Measurements from ENCODE around the gene ROR2. TPM values are rescaled to one million over a fixed set of nuclear protein-coding genes. Genes with fewer than 3 reads are reported as not detected.
A peak's percentile ranks its signal among the peaks of the same experiment; 100 is the strongest.

ROR2 gene
- total RNA-seq, 1 experiment from 2014 or later = 40.0 TPM

- DNase-seq = peak; percentile 70
These were observed 179.0 kb downstream of the ROR2 start for GRCh38 chr9:91771027-91771426.

GRCh38 chr9:91770229-91770628 lies 179.8 kb downstream of the ROR2 start:
- H3K4me3 ChIP-seq (ENCODE audit: insufficient read depth, low read depth, low read length) = no peak overlapping the region
- no peak for DNase-seq
- no peaks in the 10 kb centered on the region for H3K36me3 ChIP-seq (replicated peaks; ENCODE audit: control insufficient read depth, insufficient read depth, low read length)
- H3K27me3 ChIP-seq (ENCODE audit: control insufficient read depth, insufficient read depth, low read length) = no peaks in the 10 kb centered on the region

More at GRCh38 chr9:91771027-91771426, 179.0 kb downstream of the ROR2 start:
- Histone ChIP-seq H3K4me3 (ENCODE audit: insufficient read depth, low read depth, low read length) (no peak overlapping the region), H3K36me3 (replicated peaks; ENCODE audit: control insufficient read depth, insufficient read depth, low read length) (no peaks in the 10 kb centered on the region), H3K27me3 (ENCODE audit: control insufficient read depth, insufficient read depth, low read length) (no peaks in the 10 kb centered on the region)

GRCh38 chr9:91768977-91769916 lies 180.8 kb downstream of the ROR2 start:
- Histone ChIP-seq H3K36me3 (replicated peaks; ENCODE audit: control insufficient read depth, insufficient read depth, low read length) (no peaks in the 10 kb centered on the region), H3K27me3 (ENCODE audit: control insufficient read depth, insufficient read depth, low read length) (no peaks in the 10 kb centered on the region), H3K4me3 (ENCODE audit: insufficient read depth, low read depth, low read length) (no peak overlapping the region)
- no peak for DNase-seq

GRCh38 chr9:91768507-91768906 lies 181.5 kb downstream of the ROR2 start:
- no peaks in the 10 kb centered on the region for H3K36me3 ChIP-seq (replicated peaks; ENCODE audit: control insufficient read depth, insufficient read depth, low read length)
- DNase-seq = no peak
- H3K27me3 ChIP-seq (ENCODE audit: control insufficient read depth, insufficient read depth, low read length) = no peaks in the 10 kb centered on the region
- no peak overlapping the region for H3K4me3 ChIP-seq (ENCODE audit: insufficient read depth, low read depth, low read length)

GRCh38 chr9:91766315-91767069 lies 183.5 kb downstream of the ROR2 start:
- DNase-seq = no peak
- Histone ChIP-seq H3K4me3 (ENCODE audit: insufficient read depth, low read depth, low read length) (no peak overlapping the region), H3K27me3 (ENCODE audit: control insufficient read depth, insufficient read depth, low read length) (no peaks in the 10 kb centered on the region), H3K36me3 (replicated peaks; ENCODE audit: control insufficient read depth, insufficient read depth, low read length) (no peaks in the 10 kb centered on the region)

- no peak overlapping the region for H3K4me3 ChIP-seq (ENCODE audit: insufficient read depth, low read depth, low read length)
- no peaks in the 10 kb centered on the region for H3K27me3 ChIP-seq (ENCODE audit: control insufficient read depth, insufficient read depth, low read length)
- DNase-seq = no peak
- no peaks in the 10 kb centered on the region for H3K36me3 ChIP-seq (replicated peaks; ENCODE audit: control insufficient read depth, insufficient read depth, low read length)
These were observed 184.7 kb downstream of the ROR2 start for GRCh38 chr9:91765296-91765695.

- Histone ChIP-seq H3K4me3 (ENCODE audit: insufficient read depth, low read depth, low read length) (no peak overlapping the region), H3K36me3 (replicated peaks; ENCODE audit: control insufficient read depth, insufficient read depth, low read length) (no peaks in the 10 kb centered on the region), H3K27me3 (ENCODE audit: control insufficient read depth, insufficient read depth, low read length) (no peaks in the 10 kb centered on the region)
- no peak for DNase-seq
These were observed 185.4 kb downstream of the ROR2 start for GRCh38 chr9:91764661-91765060.

GRCh38 chr9:91761362-91761761 lies 188.7 kb downstream of the ROR2 start:
- Histone ChIP-seq H3K27me3 (ENCODE audit: control insufficient read depth, insufficient read depth, low read length) (no peaks in the 10 kb centered on the region), H3K36me3 (replicated peaks; ENCODE audit: control insufficient read depth, insufficient read depth, low read length) (no peaks in the 10 kb centered on the region), H3K4me3 (ENCODE audit: insufficient read depth, low read depth, low read length) (no peak overlapping the region)
- no peak for DNase-seq

- no peak for DNase-seq
- no peaks in the 10 kb centered on the region for H3K36me3 ChIP-seq (replicated peaks; ENCODE audit: control insufficient read depth, insufficient read depth, low read length)
- no peak overlapping the region for H3K4me3 ChIP-seq (ENCODE audit: insufficient read depth, low read depth, low read length)
- H3K27me3 ChIP-seq (ENCODE audit: control insufficient read depth, insufficient read depth, low read length) = no peaks in the 10 kb centered on the region
These were observed 189.1 kb downstream of the ROR2 start for GRCh38 chr9:91760906-91761305.

GRCh38 chr9:91758491-91758981 lies 191.5 kb downstream of the ROR2 start:
- no peaks in the 10 kb centered on the region for H3K27me3 ChIP-seq (ENCODE audit: control insufficient read depth, insufficient read depth, low read length)
- DNase-seq = peak; percentile 84
- H3K36me3 ChIP-seq (replicated peaks; ENCODE audit: control insufficient read depth, insufficient read depth, low read length) = no peaks in the 10 kb centered on the region
- H3K4me3 ChIP-seq (ENCODE audit: insufficient read depth, low read depth, low read length) = no peak overlapping the region

- Histone ChIP-seq H3K4me3 (ENCODE audit: insufficient read depth, low read depth, low read length) (no peak overlapping the region), H3K36me3 (replicated peaks; ENCODE audit: control insufficient read depth, insufficient read depth, low read length) (no peaks in the 10 kb centered on the region), H3K27me3 (ENCODE audit: control insufficient read depth, insufficient read depth, low read length) (no peaks in the 10 kb centered on the region)
- no peak for DNase-seq
These were observed 192.2 kb downstream of the ROR2 start for GRCh38 chr9:91757782-91758181.

- no peaks in the 10 kb centered on the region for H3K27me3 ChIP-seq (ENCODE audit: control insufficient read depth, insufficient read depth, low read length)
- no peaks in the 10 kb centered on the region for H3K36me3 ChIP-seq (replicated peaks; ENCODE audit: control insufficient read depth, insufficient read depth, low read length)
- H3K4me3 ChIP-seq (ENCODE audit: insufficient read depth, low read depth, low read length) = no peak overlapping the region
- no peak for DNase-seq
These were observed 193.6 kb downstream of the ROR2 start for GRCh38 chr9:91756510-91756780.

- Histone ChIP-seq H3K4me3 (ENCODE audit: insufficient read depth, low read depth, low read length) (no peak overlapping the region), H3K27me3 (ENCODE audit: control insufficient read depth, insufficient read depth, low read length) (no peaks in the 10 kb centered on the region), H3K36me3 (replicated peaks; ENCODE audit: control insufficient read depth, insufficient read depth, low read length) (no peaks in the 10 kb centered on the region)
- no peak for DNase-seq
These were observed 194.1 kb downstream of the ROR2 start for GRCh38 chr9:91755761-91756509.

- H3K36me3 ChIP-seq (replicated peaks; ENCODE audit: control insufficient read depth, insufficient read depth, low read length) = no peaks in the 10 kb centered on the region
- DNase-seq = no peak
These were observed 196.3 kb downstream of the ROR2 start for GRCh38 chr9:91753711-91754110.

More at GRCh38 chr9:91753711-91754110, 196.3 kb downstream of the ROR2 start:
- H3K27me3 ChIP-seq (ENCODE audit: control insufficient read depth, insufficient read depth, low read length) = no peaks in the 10 kb centered on the region
- H3K4me3 ChIP-seq (ENCODE audit: insufficient read depth, low read depth, low read length) = no peak overlapping the region

All from H7 (cell line).